ENCODE results near the gene COPG2.

The COPG2 gene

GRCh38 chr7:130490888-130491804 is 177.4 kb downstream of the COPG2 start:
- Histone ChIP-seq H3K36me3 (ENCODE audit: insufficient read depth, low read length) (no peaks in the 10 kb centered on the region), H3K9ac (ENCODE audit: insufficient read length) (no peak overlapping the region)
- DNase-seq (ENCODE audit: low read depth, low spot score), result no peak

GRCh38 chr7:130490311-130490791 is 178.2 kb downstream of the COPG2 start:
- H3K9me3 ChIP-seq (ENCODE audit: low read depth, low read length), result no peaks in the 10 kb centered on the region
- no peak for DNase-seq (ENCODE audit: low read depth, low spot score)
- no peak overlapping the region for H3K4me3 ChIP-seq
- H3K36me3 ChIP-seq (ENCODE audit: insufficient read depth, low read length), result no peaks in the 10 kb centered on the region
- TF ChIP-seq EZH2 (IDR thresholded peaks at IDR 0.05) (no peak), POLR2AphosphoS5 (IDR thresholded peaks at IDR 0.05; ENCODE audit: borderline replicate concordance, low read depth, low read length) (no peak), FOXP2 (optimal IDR thresholded peaks at IDR 0.05; ENCODE audit: control extremely low read depth, extremely low read length, insufficient read depth) (no peak)
- H3K27ac ChIP-seq, result no peak overlapping the region
- H3K9ac ChIP-seq (ENCODE audit: insufficient read length), result no peak overlapping the region

More at GRCh38 chr7:130490888-130491804, 177.4 kb downstream of the COPG2 start:
- Histone ChIP-seq H3K4me3 (peak overlapping the region; percentile 75), H3K27ac (no peak overlapping the region), H3K9me3 (ENCODE audit: low read depth, low read length) (no peaks in the 10 kb centered on the region)
- TF ChIP-seq EZH2 (IDR thresholded peaks at IDR 0.05), result no peak
- TF ChIP-seq FOXP2 (optimal IDR thresholded peaks at IDR 0.05; ENCODE audit: control extremely low read depth, extremely low read length, insufficient read depth), result no peak
- TF ChIP-seq POLR2AphosphoS5 (IDR thresholded peaks at IDR 0.05; ENCODE audit: borderline replicate concordance, low read depth, low read length), result no peak

- Histone ChIP-seq H3K27ac (no peak overlapping the region), H3K36me3 (ENCODE audit: insufficient read depth, low read length) (no peaks in the 10 kb centered on the region), H3K9me3 (ENCODE audit: low read depth, low read length) (no peaks in the 10 kb centered on the region), H3K9ac (ENCODE audit: insufficient read length) (no peak overlapping the region), H3K4me3 (no peak overlapping the region)
- no peak for DNase-seq (ENCODE audit: low read depth, low spot score)
- no peak for TF ChIP-seq POLR2AphosphoS5 (IDR thresholded peaks at IDR 0.05; ENCODE audit: borderline replicate concordance, low read depth, low read length)
- TF ChIP-seq EZH2 (IDR thresholded peaks at IDR 0.05), result no peak
- no peak for TF ChIP-seq FOXP2 (optimal IDR thresholded peaks at IDR 0.05; ENCODE audit: control extremely low read depth, extremely low read length, insufficient read depth)
Observed at GRCh38 chr7:130489140-130489983, 179.2 kb downstream of the COPG2 start.

GRCh38 chr7:130488392-130489139 is 180.0 kb downstream of the COPG2 start:
- no peak for TF ChIP-seq FOXP2 (optimal IDR thresholded peaks at IDR 0.05; ENCODE audit: control extremely low read depth, extremely low read length, insufficient read depth)
- TF ChIP-seq EZH2 (IDR thresholded peaks at IDR 0.05), result no peak
- no peak for TF ChIP-seq POLR2AphosphoS5 (IDR thresholded peaks at IDR 0.05; ENCODE audit: borderline replicate concordance, low read depth, low read length)
- Histone ChIP-seq H3K9ac (ENCODE audit: insufficient read length) (no peak overlapping the region), H3K36me3 (ENCODE audit: insufficient read depth, low read length) (no peaks in the 10 kb centered on the region), H3K27ac (no peak overlapping the region), H3K9me3 (ENCODE audit: low read depth, low read length) (no peaks in the 10 kb centered on the region), H3K4me3 (no peak overlapping the region)
- no peak for DNase-seq (ENCODE audit: low read depth, low spot score)

GRCh38 chr7:130486954-130487436 is 181.6 kb downstream of the COPG2 start:
- H3K36me3 ChIP-seq (ENCODE audit: insufficient read depth, low read length), result no peaks in the 10 kb centered on the region
- H3K9me3 ChIP-seq (ENCODE audit: low read depth, low read length), result no peaks in the 10 kb centered on the region
- H3K4me3 ChIP-seq, result no peak overlapping the region
- H3K27ac ChIP-seq, result no peak overlapping the region
- TF ChIP-seq EZH2 (IDR thresholded peaks at IDR 0.05) (no peak), POLR2AphosphoS5 (IDR thresholded peaks at IDR 0.05; ENCODE audit: borderline replicate concordance, low read depth, low read length) (no peak), FOXP2 (optimal IDR thresholded peaks at IDR 0.05; ENCODE audit: control extremely low read depth, extremely low read length, insufficient read depth) (no peak)
- no peak for DNase-seq (ENCODE audit: low read depth, low spot score)
- no peak overlapping the region for H3K9ac ChIP-seq (ENCODE audit: insufficient read length)

GRCh38 chr7:130486114-130486953 is 182.2 kb downstream of the COPG2 start:
- TF ChIP-seq FOXP2 (optimal IDR thresholded peaks at IDR 0.05; ENCODE audit: control extremely low read depth, extremely low read length, insufficient read depth), result no peak
- no peak for TF ChIP-seq EZH2 (IDR thresholded peaks at IDR 0.05)
- TF ChIP-seq POLR2AphosphoS5 (IDR thresholded peaks at IDR 0.05; ENCODE audit: borderline replicate concordance, low read depth, low read length), result no peak
- no peak overlapping the region for H3K4me3 ChIP-seq
- no peak overlapping the region for H3K27ac ChIP-seq
- no peak overlapping the region for H3K9ac ChIP-seq (ENCODE audit: insufficient read length)
- no peaks in the 10 kb centered on the region for H3K9me3 ChIP-seq (ENCODE audit: low read depth, low read length)
- no peak for DNase-seq (ENCODE audit: low read depth, low spot score)
- no peaks in the 10 kb centered on the region for H3K36me3 ChIP-seq (ENCODE audit: insufficient read depth, low read length)

GRCh38 chr7:130485734-130486113 is 182.8 kb downstream of the COPG2 start:
- H3K9ac ChIP-seq (ENCODE audit: insufficient read length), result no peak overlapping the region
- no peak overlapping the region for H3K27ac ChIP-seq

More at GRCh38 chr7:130485734-130486113, 182.8 kb downstream of the COPG2 start:
- no peak for TF ChIP-seq FOXP2 (optimal IDR thresholded peaks at IDR 0.05; ENCODE audit: control extremely low read depth, extremely low read length, insufficient read depth)
- no peak for TF ChIP-seq EZH2 (IDR thresholded peaks at IDR 0.05)
- no peak for TF ChIP-seq POLR2AphosphoS5 (IDR thresholded peaks at IDR 0.05; ENCODE audit: borderline replicate concordance, low read depth, low read length)
- H3K9me3 ChIP-seq (ENCODE audit: low read depth, low read length), result no peaks in the 10 kb centered on the region
- H3K4me3 ChIP-seq, result no peak overlapping the region
- no peak for DNase-seq (ENCODE audit: low read depth, low spot score)
- no peaks in the 10 kb centered on the region for H3K36me3 ChIP-seq (ENCODE audit: insufficient read depth, low read length)
